Measurements from ENCODE around the gene MLXIP.
"Not testable (repeated sequence)": the region's sequence is repeated elsewhere in the genome, so short reads cannot be mapped to it uniquely, and the experiment has no call there.

Gene MLXIP

GRCh38 chr12:122078141-122079032 is at the start of gene MLXIP:
Gene MLXIP (plus strand): TSS chr12:122078756. CDS start chr12:122078854, 98 bp downstream.
- peak; percentile 93 for DNase-seq

- peak; percentile 80 for DNase-seq
These were observed 49.5 kb upstream of the MLXIP start for GRCh38 chr12:122028905-122029560.

GRCh38 chr12:122029620-122030423 is 48.7 kb upstream of the MLXIP start:
- no peak for DNase-seq

- no peak for DNase-seq
These were observed 48.0 kb upstream of the MLXIP start for GRCh38 chr12:122030424-122031035.

GRCh38 chr12:122031342-122032216 is 47.0 kb upstream of the MLXIP start:
- DNase-seq = peak; percentile 87

GRCh38 chr12:122032580-122032979 is 46.0 kb upstream of the MLXIP start:
- DNase-seq = no peak

- DNase-seq = no peak
These were observed 43.3 kb upstream of the MLXIP start for GRCh38 chr12:122035292-122035691.

- DNase-seq = no peak
These were observed 42.4 kb upstream of the MLXIP start for GRCh38 chr12:122036153-122036552.

GRCh38 chr12:122040579-122041386 is 37.8 kb upstream of the MLXIP start:
- DNase-seq = no peak

GRCh38 chr12:122041458-122041857 is 37.1 kb upstream of the MLXIP start:
- DNase-seq = not testable (repeated sequence)

- no peak for DNase-seq
These were observed 35.6 kb upstream of the MLXIP start for GRCh38 chr12:122042910-122043309.

- no peak for DNase-seq
These were observed 35.1 kb upstream of the MLXIP start for GRCh38 chr12:122043476-122043875.

- DNase-seq = no peak
These were observed 33.3 kb upstream of the MLXIP start for GRCh38 chr12:122045262-122045661.

- no peak for DNase-seq
These were observed 32.4 kb upstream of the MLXIP start for GRCh38 chr12:122046145-122046544.

- DNase-seq = no peak
These were observed 30.4 kb upstream of the MLXIP start for GRCh38 chr12:122048151-122048550.

- DNase-seq = no peak
These were observed 28.7 kb upstream of the MLXIP start for GRCh38 chr12:122049827-122050226.

- DNase-seq = no peak
These were observed 27.9 kb upstream of the MLXIP start for GRCh38 chr12:122050706-122051105.

GRCh38 chr12:122051231-122051876 is 27.2 kb upstream of the MLXIP start:
- DNase-seq = no peak

- no peak for DNase-seq
These were observed 26.3 kb upstream of the MLXIP start for GRCh38 chr12:122052285-122052684.

GRCh38 chr12:122054842-122055520 is 23.6 kb upstream of the MLXIP start:
- no peak for DNase-seq
